Activated CD4-positive, alpha-beta T cell treated with anti-CD3 and anti-CD28 coated beads for 1 hour (primary cell): Measurements from ENCODE around the gene SETD1A.

ENCODE experiments used
- DNase-seq: peaks from one replicate; pipeline ENCODE4 v3.0.0-alpha.2; 2020

Gene SETD1A

GRCh38 chr16:30983898-30984610 is 26.5 kb downstream of the SETD1A start:
- DNase-seq = no peak

- DNase-seq = peak; percentile 69
Observed at GRCh38 chr16:30984669-30985400, 27.3 kb downstream of the SETD1A start, which contains the start of gene HSD3B7. HSD3B7 (plus strand) TSS chr16:30985207; CDS start chr16:30985659, 452 bp downstream.

- no peak for DNase-seq
Observed at GRCh38 chr16:30985401-30986128, 28.0 kb downstream of the SETD1A start.

GRCh38 chr16:30986129-30986991 is 28.8 kb downstream of the SETD1A start:
- DNase-seq = no peak

- no peak for DNase-seq
Observed at GRCh38 chr16:30987581-30988190, 30.1 kb downstream of the SETD1A start.

GRCh38 chr16:30989469-30990047 is 32.0 kb downstream of the SETD1A start:
- no peak for DNase-seq

- no peak for DNase-seq
Observed at GRCh38 chr16:30990105-30990504, 32.6 kb downstream of the SETD1A start.

- DNase-seq = no peak
Observed at GRCh38 chr16:30991052-30991451, 33.5 kb downstream of the SETD1A start.

GRCh38 chr16:30992276-30992780 is 34.8 kb downstream of the SETD1A start:
- DNase-seq = no peak

GRCh38 chr16:30992931-30993816 is 35.6 kb downstream of the SETD1A start:
- no peak for DNase-seq

GRCh38 chr16:30995927-30996323 is 38.4 kb downstream of the SETD1A start:
- DNase-seq = no peak

GRCh38 chr16:30996324-30996984 is 38.9 kb downstream of the SETD1A start:
- no peak for DNase-seq

- DNase-seq = peak; percentile 69
Observed at GRCh38 chr16:30996985-30997724, 39.6 kb downstream of the SETD1A start.

- no peak for DNase-seq
Observed at GRCh38 chr16:30997725-30998711, 40.5 kb downstream of the SETD1A start.

GRCh38 chr16:30998852-30999761 is 41.6 kb downstream of the SETD1A start:
- no peak for DNase-seq

GRCh38 chr16:31000671-31001382 is 43.3 kb downstream of the SETD1A start:
- no peak for DNase-seq
